ENCODE data around the gene PXDC1.

Gene PXDC1, protein sequence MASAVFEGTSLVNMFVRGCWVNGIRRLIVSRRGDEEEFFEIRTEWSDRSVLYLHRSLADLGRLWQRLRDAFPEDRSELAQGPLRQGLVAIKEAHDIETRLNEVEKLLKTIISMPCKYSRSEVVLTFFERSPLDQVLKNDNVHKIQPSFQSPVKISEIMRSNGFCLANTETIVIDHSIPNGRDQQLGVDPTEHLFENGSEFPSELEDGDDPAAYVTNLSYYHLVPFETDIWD
- total RNA-seq: 0 to 0.18 (median 0) reads per million in 4 experiments

DNA sequence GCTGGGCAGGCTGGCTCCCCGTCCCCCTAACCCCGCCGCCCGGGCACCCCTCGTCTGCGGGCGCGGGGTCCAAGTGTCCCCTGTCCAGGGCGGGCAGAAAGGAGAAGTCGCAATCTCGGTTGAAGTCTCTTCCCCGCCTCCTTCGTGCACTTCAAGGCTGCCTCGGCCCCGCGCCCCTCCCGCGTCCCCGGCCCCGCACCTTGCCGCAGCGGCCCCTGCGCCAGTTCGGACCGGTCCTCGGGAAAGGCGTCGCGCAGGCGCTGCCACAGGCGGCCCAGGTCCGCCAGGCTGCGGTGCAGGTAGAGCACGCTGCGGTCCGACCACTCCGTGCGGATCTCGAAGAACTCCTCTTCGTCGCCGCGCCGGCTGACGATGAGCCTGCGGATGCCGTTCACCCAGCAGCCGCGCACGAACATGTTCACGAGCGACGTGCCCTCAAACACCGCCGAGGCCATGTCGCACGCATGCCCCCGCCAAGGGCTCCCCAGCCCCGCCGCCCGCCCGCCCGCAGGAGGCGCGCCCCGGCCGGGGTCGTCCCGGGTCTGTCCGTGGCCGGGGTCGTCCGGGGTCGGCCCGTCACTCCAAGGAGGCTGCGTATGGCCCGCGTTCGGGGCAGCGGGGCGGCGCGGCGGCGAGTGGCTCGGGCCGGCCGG is at the start of gene PXDC1:
Gene PXDC1, minus strand, starts transcription at position 637 of the 653 bp plus-strand sequence. Its CDS starts 182 bp downstream, at position 455.
- no peak for DNase-seq

DNA sequence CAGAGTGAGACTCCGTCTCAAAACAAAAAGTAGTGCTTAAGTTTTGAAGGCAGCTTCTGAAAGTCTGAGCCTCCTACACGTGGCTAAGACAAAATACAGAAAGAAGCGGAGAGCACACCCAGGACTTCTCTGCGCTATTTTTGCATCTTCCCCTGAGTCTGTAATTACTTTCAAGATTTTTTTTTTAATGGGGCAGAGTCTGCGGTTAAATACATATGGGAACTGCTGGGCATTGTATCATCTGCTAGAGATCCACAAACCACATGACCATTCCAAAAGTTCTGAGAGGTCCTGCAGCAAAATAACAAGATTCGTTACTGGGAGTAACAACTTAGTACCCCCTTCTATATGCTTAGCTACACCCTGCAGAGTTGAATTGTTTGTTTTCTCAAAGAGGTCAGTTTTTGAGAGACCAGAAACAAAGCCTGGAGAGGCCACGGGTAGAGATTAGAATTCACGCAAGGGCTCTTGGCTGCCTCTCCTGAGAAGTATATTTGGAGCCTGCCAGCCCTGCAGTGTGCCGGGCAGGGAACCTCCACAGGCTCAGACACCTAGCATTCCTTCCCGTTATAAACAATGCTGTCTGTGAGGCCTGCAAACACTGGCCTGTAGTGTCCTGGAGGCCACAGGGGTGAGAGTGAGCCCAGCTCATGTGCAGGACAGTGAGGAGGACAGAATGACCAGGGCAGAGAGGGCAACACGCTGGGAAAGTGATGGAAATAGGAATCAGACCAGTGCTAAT is 49.5 kb upstream of the PXDC1 start:
- DNase-seq: no peak

DNA sequence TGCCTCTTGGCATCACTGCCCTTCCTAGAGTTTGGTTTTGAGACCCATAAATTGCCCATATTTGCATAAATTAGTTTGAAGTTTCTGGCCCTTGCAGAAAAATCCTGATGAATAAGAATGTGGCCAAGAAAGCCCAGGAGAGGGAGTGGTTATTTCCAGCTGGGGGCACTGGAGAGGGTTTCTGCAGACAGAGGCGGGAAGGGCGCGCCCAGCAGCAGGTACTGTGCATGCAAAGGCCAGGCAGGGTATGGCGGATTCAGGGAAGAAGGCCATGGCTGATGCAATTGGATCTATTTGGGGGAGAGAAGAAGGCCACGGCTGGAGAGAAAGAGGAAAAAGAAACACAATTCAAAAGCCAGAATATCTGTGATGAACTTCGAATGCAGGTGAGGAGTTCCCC is 48.2 kb upstream of the PXDC1 start:
- DNase-seq: no peak

DNA sequence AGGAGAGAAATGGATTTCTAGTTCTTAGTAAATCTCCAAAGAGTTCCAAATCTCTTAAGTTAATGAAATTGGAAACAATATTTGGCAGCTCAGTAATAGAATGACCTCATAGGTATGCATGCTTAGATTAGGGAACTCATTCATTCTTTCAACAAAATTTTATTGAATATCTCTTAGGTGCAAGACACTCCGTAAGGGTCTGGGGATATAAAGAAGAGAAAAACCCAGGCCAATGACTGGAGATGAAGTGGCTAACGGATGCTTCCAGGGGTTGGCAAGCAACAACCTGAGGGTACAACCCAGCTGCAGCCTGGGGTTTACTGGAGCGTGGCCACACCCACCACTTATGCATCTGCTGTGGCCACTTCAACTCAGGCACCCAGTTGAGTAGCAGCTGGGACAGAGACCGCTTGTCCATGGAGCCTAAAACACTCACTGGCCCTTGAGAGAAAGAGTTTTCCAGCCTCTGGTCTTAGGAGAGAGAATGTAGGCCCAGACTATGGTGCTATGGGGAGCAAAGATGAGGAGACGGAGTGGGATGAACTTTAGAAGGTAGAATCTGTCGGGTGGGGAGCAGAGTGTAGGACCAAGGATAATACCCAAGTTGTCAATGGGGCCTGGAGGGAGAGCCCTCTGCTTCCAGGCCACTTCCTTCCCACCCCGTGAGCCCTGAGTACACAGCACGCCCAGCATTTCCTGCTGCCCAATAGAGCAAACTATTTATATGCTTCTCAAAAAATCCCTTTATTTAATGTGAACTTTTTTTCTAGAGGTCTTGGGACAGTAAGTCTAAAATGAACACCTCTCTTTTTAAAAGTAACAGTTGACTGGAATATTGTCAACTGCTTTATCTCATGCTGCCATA is 46.8 kb upstream of the PXDC1 start:
- DNase-seq: no peak

DNA sequence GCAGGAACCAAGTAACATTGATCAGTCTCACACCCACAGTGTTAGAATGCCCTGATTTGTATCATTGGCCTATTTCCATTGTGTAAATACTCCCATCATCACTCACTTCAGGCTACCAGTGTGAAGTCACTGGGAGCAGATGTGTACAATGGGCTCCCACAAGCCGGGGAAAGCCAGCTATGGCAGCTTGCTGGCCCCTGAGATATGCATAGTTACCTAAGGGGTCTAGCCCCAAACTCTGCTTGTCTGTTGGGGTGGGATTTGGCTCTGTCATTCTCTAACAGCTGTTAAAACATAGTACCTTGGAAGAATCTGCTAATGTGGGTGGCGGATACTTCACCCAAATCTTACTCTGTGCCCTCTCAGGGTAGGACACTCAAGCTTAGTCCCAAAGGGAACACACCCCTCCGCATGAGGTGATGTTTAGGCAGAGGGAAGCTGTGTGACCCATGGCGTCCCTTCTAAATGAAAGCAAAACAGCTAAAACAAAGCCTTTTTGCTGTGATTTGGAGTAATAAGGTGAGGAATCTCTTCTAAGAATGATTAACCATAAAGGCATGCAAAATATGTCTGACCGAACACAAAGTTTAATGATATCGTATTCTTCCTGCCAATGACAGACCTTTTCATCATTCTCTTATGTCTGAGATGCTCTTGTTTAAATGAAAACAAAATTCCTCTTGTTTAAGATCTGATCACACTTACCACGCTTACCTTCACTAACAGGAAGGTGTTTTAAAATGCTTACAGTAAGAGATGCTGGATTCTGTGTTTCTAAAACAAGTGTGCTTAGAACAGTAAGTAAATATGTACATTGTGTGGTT is 45.9 kb upstream of the PXDC1 start:
- DNase-seq: no peak

DNA sequence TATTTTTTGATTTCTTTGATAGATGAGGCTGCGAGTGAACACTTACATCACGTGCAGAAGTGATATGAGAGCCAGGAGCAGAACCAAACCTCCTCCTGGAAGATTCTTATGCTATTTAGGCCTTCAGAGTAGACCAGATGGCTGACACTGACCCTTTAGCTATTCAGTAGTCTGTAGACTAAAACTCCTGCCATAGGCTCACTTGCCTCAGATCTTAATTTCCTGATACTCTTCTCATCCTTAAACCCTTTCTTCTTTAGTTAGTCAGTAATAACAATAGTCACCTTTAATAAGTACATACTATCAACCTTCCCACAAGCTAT is 45.2 kb upstream of the PXDC1 start:
- no peak for DNase-seq

DNA sequence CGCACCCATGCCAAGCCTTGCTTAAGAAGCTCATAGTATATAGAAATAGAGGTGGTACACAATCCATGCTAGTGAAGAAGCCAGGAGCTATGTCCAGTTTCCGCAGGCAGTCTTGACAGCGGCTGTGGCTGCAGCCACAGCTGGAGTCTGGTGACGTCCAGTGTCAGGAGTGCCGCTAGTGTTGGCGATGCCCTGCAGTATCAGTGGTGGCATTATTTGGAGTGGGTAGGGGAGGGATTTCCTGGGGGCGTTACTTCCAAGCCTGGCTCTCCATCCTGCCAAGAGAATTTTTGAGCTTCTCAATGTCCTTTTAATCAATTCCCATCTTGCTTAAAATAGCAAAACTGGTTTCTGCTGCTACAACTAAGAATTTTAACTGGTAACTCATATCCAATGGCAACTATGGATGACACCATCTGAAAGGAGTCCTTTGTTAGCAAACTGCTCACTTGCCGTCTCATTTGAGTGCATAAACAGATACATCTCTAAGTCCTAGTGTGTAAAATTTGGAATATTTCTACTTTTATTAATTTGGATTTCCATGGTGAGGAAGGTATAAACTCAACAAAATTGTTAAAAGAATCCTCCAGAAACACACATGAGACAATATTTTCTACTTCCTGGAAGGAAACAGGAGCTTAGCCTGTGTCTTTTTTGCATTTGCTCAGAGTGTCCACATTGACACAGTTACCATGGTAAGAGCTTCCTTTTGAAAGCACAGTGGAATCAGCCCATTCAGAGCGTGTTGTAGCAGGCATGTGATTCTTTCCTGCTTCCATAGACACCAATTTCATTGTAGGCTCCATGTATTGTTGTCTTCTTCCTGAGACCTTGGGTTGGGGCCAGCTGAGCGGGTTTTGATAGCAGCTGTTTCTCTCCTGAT is 44.6 kb upstream of the PXDC1 start:
- DNase-seq: no peak

DNA sequence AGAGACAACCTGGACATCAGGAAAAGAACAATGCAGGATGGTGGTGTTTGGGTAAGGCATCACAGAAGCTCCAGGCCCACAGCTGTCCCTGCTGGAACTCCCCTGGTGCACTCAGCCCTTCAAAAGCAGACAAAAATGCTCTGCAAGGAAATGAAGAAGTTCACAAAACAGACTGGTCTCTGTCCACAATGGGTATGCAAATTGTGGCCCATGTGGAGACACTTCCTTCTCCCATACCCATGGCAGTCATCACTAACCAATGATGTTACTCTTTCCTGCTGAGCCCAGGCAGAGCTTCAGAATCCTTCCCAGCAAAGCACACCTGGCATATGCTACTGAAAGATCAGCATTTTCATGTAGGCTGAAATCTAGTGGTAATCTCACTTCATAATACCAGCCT is 42.6 kb upstream of the PXDC1 start:
- DNase-seq: no peak

DNA sequence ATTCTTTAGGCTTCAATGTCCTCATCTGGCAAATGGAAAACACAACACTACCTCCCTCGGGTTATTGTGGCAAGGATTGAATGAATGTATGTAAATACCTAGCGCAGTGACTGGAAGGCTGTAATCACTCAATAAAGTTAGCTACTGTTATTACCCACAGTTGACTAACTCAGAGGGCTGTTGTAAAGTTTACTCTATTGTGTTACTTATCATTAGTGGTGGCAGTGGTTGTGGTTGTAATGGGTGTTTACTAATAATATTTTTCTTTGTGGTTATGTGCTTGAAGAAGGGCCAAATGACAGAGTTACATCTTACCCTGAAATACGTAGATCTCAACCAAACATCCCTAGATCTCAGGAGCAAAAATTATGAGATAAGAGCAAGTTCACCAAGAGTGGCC is 42.0 kb upstream of the PXDC1 start:
- no peak for DNase-seq

DNA sequence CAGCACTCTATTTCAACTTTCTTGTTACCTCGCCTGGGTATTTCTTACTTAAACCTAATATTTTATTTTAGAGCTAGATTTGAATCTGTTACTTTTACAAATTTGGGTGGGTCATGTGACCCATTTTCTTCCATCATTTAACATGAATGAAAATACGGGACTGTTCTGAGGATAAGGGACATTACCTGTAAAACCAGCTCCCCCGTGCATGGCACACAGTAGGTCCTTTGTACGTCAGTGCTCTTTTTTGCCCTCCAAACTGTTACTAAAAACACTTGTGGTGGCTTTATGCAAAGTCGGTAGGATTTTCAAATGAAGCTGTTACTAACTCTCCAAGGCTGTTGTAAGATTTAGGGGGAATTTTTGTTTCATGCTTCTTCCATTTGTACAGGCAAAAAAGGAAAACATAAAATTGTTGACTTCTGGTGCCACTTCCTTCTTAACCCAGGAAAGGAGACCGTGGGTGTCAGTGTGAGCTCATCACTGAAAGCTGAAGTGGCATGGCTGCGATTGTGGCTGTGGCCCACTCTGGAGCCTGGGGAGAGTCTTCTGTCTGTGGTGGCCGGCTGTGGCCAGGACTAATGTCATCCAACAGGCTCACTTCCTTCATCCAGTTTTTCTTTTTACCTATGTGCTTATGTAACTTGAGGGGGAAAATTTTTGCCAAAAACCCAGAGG is 40.2 kb upstream of the PXDC1 start:
- DNase-seq: no peak

DNA sequence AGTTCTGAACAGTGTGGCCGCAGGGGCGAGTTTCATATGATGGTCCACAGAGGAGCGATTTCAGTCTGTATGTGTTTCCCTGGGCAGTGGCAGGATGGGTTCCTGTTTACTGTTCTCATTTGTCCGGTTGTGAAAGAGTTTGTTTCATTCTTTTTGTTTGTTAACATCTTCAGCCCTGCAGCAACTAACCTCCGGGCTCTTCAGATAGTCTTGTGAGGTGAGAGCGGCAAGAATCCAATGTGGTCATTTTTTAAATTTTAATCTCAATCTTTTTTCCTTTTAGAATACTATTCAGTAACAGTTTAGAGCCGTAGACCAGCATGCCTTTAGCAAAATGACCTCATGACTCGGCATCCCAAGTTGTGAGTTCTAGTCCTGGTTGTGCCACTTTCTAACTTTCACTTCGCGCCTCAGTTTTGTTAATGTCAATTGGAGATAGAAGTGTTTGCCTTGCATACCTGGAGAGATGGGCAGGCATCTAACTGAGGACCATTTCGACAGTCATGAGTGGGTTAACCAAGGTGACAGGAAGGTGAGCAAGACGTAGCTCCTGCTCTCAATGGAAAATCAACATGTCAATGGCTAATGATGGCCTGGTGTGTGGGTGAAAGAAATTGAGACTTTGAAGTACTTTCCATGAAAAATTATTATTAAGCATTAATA is 38.5 kb upstream of the PXDC1 start:
- no peak for DNase-seq

DNA sequence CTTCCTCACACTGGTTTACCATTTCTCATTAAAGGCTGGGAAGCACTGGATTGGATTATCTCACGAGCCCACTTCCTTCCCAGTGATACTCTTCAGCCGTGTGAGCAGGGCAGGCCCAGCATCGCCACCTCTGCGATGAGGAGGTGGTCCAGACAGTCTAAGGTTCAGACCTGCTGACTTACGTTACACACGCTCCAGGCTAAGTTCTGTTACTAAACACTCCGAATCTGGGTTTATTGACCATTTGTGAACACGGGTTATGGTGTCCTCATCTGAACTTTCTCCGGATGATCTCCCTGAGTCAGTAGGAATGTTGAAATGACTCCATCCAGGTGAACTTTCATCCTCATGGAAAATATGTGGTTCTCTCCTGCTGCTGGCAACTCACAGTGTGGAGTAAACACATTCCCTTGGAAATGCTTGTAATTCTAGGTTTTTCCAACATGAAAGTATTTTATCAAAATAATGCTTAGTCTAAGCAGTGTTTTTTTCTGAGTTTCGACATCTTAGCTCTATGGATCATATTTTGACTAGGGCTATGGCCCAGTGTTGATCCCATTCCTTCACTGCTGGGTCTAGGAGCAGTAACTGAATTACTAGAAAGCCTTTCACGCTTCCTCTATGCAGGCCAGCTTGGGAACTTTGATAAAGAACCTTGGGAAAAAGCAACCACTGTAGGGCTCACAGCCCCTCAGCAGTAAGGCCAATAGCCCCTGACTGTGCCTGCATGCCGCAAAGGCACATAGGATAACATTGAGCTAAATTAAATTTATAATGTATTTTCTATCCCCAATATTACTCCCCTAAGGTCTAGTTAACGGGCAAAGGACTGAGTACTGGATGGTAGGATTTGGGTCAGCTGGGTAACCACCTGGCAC is 37.7 kb upstream of the PXDC1 start:
- DNase-seq: no peak

DNA sequence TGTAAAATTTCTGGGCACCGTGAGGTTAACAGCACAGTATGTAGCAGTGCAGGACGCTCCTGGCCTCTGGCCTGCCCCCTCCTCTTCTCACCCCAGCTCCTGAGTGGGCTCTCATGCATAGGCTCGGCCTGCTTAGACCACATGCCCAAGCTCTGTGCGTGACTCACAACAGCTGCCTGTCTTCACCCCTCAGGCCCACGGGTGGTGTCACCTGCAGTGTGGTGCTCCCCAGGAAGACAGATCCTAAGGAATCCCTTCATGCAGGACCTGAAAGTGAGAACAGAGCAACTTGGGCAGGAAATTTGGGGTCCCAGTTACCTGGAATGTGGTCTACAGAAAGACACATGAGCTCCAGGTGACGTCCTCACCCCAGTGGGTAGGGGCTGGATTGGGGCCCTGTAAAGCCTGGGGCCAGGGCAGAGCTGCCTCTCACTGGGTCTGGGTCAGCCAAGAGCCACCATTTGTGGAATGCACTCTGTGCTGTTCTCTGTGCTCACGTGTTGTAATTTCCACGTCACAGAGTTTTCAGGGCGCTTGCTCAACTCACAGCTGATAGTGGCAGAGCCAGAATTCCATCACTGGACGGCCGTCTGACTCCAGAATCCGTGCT is 37.0 kb upstream of the PXDC1 start:
- DNase-seq: no peak

DNA sequence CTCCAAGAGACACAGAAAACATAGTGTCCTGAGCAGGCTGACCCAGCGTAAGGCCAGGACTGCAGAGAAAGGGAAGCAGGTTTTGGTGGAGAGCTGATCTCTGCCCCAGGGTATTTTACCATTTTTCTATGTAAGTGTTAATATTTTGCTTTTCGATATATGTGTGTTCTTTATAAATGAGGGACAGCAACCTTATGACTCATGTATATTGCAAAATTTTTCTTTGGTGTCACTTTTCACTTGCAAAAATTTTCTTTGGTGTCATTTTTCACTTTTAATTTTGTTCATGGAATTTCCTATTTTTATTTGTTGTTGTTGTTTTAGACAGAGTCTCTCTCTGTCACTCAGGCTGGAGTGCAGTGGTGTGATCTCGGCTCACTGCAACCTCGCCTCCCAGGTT is 34.6 kb upstream of the PXDC1 start:
- no peak for DNase-seq

DNA sequence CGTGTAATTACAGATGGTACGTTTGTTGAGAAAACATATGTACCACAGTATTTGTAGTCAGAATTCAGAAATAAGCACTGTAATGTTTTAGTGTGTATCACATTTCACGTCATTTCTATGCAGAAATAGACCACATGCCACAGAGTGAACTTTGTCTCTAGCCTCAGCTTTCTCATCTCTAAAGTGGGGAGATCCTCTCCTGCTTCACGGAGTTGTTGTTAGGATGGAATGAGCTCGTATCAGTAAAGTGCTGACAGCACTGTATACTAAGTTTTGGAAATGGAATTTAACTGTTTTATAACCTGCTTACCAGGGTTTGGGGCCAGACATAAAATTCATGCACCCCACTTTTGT is 34.2 kb upstream of the PXDC1 start:
- DNase-seq: no peak

DNA sequence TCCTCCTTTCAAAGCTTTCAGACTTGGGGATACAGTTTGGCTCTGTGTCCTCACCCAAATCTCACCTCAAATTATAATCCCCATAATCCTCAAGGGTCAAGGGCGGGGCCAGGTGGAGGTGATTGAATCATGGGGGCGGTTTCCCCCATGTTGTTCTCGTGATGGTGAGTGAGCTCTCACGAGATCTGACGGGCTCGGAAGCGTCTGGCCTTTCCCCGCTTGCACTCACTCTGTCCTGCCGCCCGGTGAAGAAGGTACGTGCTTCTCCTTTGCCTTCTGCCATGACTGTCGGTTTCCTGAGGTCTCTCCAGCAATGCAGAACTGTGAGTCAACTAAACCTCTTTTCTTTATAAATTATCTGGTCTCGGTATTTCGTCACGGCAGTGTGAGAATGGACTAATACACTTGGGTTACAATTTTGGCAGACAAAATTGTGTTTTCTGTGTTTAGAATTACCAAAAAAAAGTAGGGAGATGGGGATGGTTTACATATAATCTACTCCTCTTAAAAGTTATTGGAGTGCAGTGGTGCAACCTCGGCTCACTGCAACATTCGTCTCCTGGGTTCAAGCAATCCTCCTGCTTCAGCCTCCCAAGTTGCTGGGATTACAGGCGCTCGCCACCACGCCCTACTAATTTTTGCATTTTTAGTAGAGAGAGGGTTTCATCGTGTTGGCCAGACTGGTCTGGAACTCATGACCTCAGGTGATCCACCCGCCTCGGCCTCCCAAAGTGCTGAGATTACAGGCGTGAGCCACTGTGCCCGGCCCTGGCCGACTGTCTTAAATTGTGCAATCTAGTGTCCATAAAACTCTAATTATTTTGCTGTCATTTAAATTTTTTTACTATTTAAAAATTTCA is 33.6 kb upstream of the PXDC1 start:
- DNase-seq: no peak

DNA sequence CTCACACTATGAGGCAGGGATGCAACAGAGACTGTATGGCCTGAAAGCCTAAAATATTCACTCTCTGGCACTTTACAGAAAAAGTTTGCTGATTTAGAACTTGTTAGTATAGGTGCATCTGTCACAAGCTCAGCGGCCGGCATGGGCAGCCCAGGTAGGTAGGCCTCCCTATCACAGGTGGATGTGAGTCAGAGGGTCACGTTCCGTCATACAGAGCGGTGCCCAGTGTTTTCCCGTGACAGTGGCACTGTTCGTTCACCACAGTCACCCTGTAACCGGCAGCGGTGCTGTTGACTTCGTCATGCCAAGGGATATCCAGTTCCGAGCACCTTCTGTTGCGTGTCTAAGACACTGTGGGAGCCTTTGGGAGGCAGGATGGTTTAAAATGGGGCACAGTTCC is 32.9 kb upstream of the PXDC1 start:
- no peak for DNase-seq
